ENCODE measurements around the gene EYA4. TPM values are rescaled to one million over a fixed set of nuclear protein-coding genes. Genes with fewer than 3 reads are reported as not detected.

Gene EYA4
- total RNA-seq, 3 donors from 2014 or later, result 0.33 to 4.2 (median 0.44) TPM

DNA sequence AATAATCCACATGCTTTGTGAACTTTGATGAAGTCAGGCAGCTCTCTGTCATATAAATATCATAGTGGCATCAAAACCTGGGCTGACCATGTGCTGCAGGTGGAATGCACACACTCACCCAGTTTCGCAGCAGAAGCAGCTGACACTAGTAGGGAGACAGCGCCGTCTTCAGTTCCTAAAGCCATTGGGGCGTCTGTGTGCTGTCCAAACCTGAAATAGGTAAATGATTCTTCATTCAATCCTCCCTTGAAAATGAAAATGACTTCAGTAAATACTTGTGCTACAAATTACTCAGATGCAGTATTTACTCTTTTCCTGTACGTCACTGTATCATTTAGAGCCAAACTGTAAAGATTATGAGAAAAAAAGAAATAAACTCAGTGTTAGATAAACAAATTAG lies 127.5 kb downstream of the EYA4 start:
- no peak overlapping the region for H3K4me3 ChIP-seq
- DNase-seq (ENCODE audit: low spot score in 2 of 2), result no peak
- H3K27ac ChIP-seq, result no peak overlapping the region
- intact Hi-C loops (cut with DNase I; ENCODE audit: low total_unique reads), result no loop called here
- H3K4me1 ChIP-seq, result no peaks in the 10 kb centered on the region
- no peak for TF ChIP-seq POLR2AphosphoS5 (IDR thresholded peaks at IDR 0.05)
- TF ChIP-seq, protein P1, sequence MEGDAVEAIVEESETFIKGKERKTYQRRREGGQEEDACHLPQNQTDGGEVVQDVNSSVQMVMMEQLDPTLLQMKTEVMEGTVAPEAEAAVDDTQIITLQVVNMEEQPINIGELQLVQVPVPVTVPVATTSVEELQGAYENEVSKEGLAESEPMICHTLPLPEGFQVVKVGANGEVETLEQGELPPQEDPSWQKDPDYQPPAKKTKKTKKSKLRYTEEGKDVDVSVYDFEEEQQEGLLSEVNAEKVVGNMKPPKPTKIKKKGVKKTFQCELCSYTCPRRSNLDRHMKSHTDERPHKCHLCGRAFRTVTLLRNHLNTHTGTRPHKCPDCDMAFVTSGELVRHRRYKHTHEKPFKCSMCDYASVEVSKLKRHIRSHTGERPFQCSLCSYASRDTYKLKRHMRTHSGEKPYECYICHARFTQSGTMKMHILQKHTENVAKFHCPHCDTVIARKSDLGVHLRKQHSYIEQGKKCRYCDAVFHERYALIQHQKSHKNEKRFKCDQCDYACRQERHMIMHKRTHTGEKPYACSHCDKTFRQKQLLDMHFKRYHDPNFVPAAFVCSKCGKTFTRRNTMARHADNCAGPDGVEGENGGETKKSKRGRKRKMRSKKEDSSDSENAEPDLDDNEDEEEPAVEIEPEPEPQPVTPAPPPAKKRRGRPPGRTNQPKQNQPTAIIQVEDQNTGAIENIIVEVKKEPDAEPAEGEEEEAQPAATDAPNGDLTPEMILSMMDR (IDR thresholded peaks at IDR 0.05), result no peak
- TF ChIP-seq POLR2A (IDR thresholded peaks at IDR 0.05), result no peak
- H3K36me3 ChIP-seq, result no peaks in the 10 kb centered on the region
- H3K9me3 ChIP-seq, result no peaks in the 10 kb centered on the region
- no peaks in the 10 kb centered on the region for H3K27me3 ChIP-seq

DNA sequence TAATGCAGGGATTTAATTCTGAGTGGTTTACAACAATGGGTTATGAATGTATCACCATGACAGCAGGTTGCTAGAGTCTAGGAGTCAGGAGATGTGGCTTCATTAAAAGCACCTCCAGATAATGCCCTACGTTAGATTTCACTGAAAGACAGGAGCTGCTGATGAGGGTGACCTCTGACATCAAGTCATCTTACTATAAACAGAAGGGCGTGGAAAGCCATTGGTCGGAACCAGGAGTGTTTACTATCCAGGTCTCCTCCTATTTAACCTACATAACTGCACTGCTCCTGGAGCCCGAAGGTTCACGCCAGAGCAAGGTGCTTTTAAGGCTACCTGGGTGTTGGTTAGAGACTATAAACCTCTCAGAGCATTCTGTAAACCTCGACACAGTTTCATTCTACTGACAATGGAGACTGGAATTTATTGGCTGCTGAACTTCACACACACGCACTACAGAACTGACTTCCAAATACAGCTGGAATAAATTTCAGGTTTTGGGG lies 128.7 kb downstream of the EYA4 start:
- no peak for TF ChIP-seq POLR2AphosphoS5 (IDR thresholded peaks at IDR 0.05)
- TF ChIP-seq, protein P1 (IDR thresholded peaks at IDR 0.05), result no peak
- intact Hi-C loops (cut with DNase I; ENCODE audit: low total_unique reads), result no loop called here
- Histone ChIP-seq H3K4me3 (no peak overlapping the region), H3K27ac (no peak overlapping the region), H3K27me3 (no peaks in the 10 kb centered on the region), H3K4me1 (no peaks in the 10 kb centered on the region), H3K9me3 (no peaks in the 10 kb centered on the region), H3K36me3 (no peaks in the 10 kb centered on the region)
- no peak for DNase-seq (ENCODE audit: low spot score in 2 of 2)

- Histone ChIP-seq H3K4me3 (no peak overlapping the region), H3K4me1 (no peaks in the 10 kb centered on the region), H3K9me3 (no peaks in the 10 kb centered on the region), H3K36me3 (no peaks in the 10 kb centered on the region), H3K27ac (no peak overlapping the region), H3K27me3 (no peaks in the 10 kb centered on the region)
- TF ChIP-seq, protein P1 (IDR thresholded peaks at IDR 0.05), result no peak
- TF ChIP-seq POLR2A (IDR thresholded peaks at IDR 0.05) (no peak), POLR2AphosphoS5 (IDR thresholded peaks at IDR 0.05) (no peak)
- DNase-seq (ENCODE audit: low spot score in 2 of 2), result no peak
- intact Hi-C loops (cut with DNase I; ENCODE audit: low total_unique reads), result no loop called here
Observed at GRCh38 chr6:133376743-133377142, 135.6 kb downstream of the EYA4 start.

DNA sequence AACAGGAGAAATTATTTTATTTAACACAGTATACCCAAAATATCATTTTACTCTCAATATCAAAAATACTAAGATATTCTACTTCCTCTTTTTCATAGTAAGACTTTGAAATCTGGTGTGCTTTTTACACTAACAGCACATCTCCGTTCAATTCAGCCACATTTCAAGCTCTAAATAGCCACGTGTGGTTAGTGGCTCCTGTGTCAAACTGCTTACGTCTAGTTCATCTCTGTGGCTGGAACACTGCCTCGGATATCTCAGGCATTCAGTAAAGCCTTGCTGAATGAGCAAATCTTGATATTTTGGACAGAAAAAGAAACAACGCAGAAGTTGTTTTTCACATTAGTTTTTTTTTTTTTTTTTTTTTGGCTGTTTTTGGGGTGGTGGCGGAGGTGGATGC lies 136.1 kb downstream of the EYA4 start:
- H3K4me3 ChIP-seq, result no peak overlapping the region
- no peak for DNase-seq (ENCODE audit: low spot score in 2 of 2)
- H3K4me1 ChIP-seq, result no peaks in the 10 kb centered on the region

DNA sequence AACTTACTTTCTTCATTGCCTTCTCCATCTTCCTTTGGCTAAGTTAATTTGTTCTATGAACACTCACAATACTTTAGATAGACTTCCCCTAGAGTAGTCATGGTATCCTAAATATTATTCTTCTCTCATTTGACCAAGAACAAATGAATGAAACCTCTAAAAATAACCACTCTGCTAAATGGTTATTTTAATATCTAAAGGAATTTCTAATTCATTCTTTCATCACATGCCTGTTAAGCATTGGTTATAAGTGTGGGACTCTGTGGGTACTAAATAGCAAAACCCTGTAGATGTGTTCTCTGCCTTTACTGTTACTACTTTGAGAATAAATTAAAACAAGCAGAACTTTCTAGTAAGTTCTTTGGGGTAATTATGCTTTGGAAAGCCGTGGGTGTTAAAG lies 138.9 kb downstream of the EYA4 start:
- no peaks in the 10 kb centered on the region for H3K36me3 ChIP-seq
- no peak overlapping the region for H3K27ac ChIP-seq
- intact Hi-C loops (cut with DNase I; ENCODE audit: low total_unique reads), result no loop called here
- TF ChIP-seq POLR2A (IDR thresholded peaks at IDR 0.05) (no peak), POLR2AphosphoS5 (IDR thresholded peaks at IDR 0.05) (no peak)
- TF ChIP-seq, protein P1 (IDR thresholded peaks at IDR 0.05), result no peak
- H3K9me3 ChIP-seq, result no peaks in the 10 kb centered on the region
- H3K27me3 ChIP-seq, result no peaks in the 10 kb centered on the region
- no peak overlapping the region for H3K4me3 ChIP-seq
- no peaks in the 10 kb centered on the region for H3K4me1 ChIP-seq
- DNase-seq (ENCODE audit: low spot score in 2 of 2), result no peak

More for the DNA sequence above, 136.1 kb downstream of the EYA4 start:
- Histone ChIP-seq H3K27me3 (no peaks in the 10 kb centered on the region), H3K36me3 (no peaks in the 10 kb centered on the region), H3K9me3 (no peaks in the 10 kb centered on the region), H3K27ac (no peak overlapping the region)
- TF ChIP-seq POLR2A (IDR thresholded peaks at IDR 0.05), result no peak
- TF ChIP-seq, protein P1 (IDR thresholded peaks at IDR 0.05), result no peak
- TF ChIP-seq POLR2AphosphoS5 (IDR thresholded peaks at IDR 0.05), result no peak
- intact Hi-C loops (cut with DNase I; ENCODE audit: low total_unique reads), result no loop called here

Data from breast epithelium (tissue), 4 donors.